Measurements from ENCODE around the gene CLEC1B.
"Not testable (repeated sequence)": the region's sequence is repeated elsewhere in the genome, so short reads cannot be mapped to it uniquely, and the experiment has no call there.

Gene CLEC1B

GRCh38 chr12:9999016-9999415 is at the start of gene CLEC1B:
Gene CLEC1B, minus strand, starts transcription at chr12:9999121. Its CDS starts 21 bp downstream, at chr12:9999100.
- DNase-seq (ENCODE audit: low spot score), result no peak

DNA sequence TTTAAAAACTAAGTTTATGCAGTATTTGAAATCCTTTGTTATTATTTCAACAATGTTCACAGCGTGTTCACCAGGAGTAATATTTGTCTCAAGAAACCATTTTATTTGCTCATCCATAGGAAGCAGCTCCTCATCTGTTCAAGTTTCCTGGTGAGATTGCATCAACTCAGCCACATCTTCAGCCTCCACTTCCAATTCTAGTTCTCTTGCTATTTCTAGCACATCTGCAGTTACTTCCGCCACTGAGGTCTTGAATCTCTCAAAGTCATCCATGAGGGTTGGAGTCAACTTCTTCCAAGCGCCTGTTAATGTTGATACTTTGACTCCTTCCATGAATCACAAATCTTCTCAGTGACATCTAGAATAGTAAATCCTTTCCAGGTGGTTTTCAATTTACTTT is 49.6 kb upstream of the CLEC1B start:
- no peak for DNase-seq (ENCODE audit: low spot score)

GRCh38 chr12:10042167-10042566 is 43.2 kb upstream of the CLEC1B start:
- no peak for DNase-seq (ENCODE audit: low spot score)

GRCh38 chr12:10033783-10034545 is 35.0 kb upstream of the CLEC1B start:
- no peak for DNase-seq (ENCODE audit: low spot score)

- DNase-seq (ENCODE audit: low spot score), result no peak
Observed at GRCh38 chr12:10031771-10032175, 32.9 kb upstream of the CLEC1B start.

DNA sequence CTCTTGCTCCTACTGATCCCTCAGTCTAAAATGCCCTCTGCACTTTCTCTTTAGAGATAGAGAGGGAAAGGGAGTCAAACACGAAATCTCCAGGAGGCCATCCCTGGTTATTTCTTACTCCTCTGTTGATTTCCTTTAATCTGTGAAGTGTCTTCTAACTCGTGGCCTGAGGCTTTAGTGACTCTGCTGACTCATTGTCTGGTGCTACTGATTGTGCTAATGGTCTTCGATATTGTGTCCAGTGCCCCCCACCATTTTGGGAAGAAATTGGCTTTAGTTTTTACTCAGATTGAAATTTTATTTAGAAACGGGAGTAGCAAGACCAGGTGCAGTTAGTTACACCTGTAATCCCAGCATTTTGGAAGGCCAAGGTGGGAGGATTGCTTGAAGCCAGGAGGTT is 32.4 kb upstream of the CLEC1B start:
- DNase-seq (ENCODE audit: low spot score), result no peak

GRCh38 chr12:10030446-10030845 is 31.5 kb upstream of the CLEC1B start, which contains the start of gene CLEC9A:
Gene CLEC9A, plus strand, starts transcription at chr12:10030682. Its CDS starts 22,006 bp downstream, at chr12:10052688.
- DNase-seq (ENCODE audit: low spot score), result no peak

DNA sequence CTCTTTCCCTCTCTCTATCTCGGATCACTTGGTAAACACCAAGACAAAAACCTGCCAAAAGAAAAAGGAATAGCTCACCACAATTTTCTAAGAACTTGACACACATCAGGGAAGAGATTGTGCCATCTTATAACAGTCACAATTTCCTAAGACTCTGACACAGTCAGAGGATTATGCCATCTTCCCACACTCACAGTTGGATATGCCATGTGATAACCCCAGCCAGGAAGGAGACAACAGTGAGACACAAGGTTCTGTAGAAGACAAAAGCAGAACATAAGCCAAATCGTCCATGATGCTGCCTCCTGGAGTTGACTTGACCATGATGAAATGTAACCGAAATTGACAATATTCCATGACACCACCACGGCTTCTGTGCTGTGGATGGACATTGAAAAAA is 28.8 kb upstream of the CLEC1B start:
- no peak for DNase-seq (ENCODE audit: low spot score)

- DNase-seq (ENCODE audit: low spot score), result no peak
Observed at GRCh38 chr12:10027311-10027710, 28.4 kb upstream of the CLEC1B start.

DNA sequence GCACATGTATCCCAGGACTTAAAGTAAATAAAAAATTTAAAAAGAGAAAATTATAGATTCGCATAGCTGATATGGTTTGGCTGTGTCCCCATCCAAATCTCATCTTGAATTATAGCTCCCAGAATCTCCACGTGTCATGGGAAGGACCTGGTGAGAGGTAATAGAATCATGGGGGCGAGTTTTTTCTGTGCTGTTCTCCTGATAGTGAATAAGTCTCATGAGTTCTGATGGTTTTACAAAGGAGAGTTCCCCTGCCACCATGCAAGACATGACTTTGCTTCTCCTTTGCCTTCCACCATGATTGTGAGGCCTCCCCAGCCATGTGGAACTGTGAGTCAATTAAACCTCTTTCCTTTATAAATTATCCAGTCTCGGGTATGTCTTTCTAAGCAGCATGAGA is 27.7 kb upstream of the CLEC1B start:
- not testable (repeated sequence) for DNase-seq (ENCODE audit: low spot score)

DNA sequence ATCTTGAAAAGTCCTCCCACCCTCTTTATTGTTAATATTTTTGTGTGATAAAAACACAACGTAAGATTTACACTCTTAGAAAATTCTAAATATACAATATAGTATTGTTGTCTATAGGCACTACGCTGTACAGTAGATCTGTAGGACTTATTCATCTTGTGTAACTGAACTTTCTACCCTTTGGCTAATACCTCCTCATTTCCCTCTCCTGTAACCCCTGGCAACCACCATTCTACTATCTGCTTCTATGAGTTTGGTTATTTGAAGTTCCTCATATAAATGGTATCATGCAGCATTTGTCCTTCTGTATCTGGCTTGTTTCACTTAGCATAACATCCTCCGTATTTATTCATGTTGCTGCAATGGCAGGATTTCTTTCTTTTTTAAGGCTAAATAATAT is 26.3 kb upstream of the CLEC1B start:
- no peak for DNase-seq (ENCODE audit: low spot score)

GRCh38 chr12:10021342-10021741 is 22.4 kb upstream of the CLEC1B start:
- no peak for DNase-seq (ENCODE audit: low spot score)

GRCh38 chr12:10018386-10018785 is 19.5 kb upstream of the CLEC1B start:
- DNase-seq (ENCODE audit: low spot score), result no peak

GRCh38 chr12:10016881-10017280 is 18.0 kb upstream of the CLEC1B start:
- no peak for DNase-seq (ENCODE audit: low spot score)

- DNase-seq (ENCODE audit: low spot score), result no peak
Observed at GRCh38 chr12:10015450-10015849, 16.5 kb upstream of the CLEC1B start.

DNA sequence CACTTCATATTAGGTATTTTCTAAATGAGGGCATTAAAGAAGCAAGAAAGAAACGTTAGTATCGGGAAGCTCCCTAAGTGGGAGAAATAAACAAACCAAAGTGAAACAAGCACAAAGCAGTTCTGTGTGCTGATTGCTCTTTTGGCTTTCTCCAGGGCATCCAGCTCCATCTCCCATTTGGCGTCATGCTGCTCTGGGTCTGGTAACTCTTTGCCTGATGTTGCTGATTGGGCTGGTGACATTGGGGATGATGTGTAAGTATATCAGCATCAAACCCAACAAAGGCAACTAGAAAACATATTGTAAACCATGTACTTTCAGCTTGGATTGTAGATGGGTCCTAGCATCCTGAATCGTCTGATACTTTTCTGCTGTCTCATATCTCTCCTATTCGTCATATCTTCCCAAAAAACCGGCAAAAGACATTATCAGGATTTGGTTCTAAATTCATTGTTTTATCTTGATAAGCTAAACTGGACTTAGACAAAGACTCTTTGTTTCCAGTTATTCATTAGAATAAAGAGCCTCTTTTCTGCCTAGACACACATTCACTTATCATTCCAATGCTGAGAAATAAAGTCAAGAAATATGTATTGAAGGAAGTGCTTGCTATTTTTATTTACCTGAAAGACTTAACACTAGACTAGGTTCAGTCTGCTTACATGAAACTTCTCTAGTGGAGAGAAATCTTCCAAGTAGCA is 13.9 kb upstream of the CLEC1B start:
- DNase-seq (ENCODE audit: low spot score), result no peak

DNA sequence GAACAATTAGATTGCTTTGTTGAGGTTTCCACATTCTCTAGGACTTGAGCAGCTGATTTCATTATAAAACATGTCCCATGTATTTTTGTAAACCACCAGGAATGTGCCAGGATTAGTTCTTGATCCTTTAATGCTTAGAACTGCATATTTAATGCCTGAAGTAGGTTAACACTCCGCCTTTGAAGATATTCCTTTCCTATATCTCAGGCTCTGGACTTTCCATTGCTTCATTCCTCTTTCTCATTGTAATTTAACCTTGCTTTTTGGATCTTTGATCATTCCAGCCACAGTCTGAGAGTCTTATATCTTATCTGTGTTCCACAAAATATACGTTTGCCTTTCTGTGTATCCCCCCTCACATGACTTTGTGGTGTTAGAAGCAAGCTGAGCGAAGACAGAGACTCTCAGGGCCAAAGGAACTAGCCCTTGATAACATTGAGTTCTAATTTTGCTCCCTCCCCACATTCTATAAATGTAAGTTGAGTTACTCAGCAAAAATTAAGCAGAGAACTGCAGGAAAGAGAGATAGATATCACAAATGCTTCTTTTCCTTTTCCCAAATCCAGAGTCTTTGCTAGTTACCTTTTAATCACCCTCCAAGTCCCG is 2.4 kb upstream of the CLEC1B start:
- DNase-seq (ENCODE audit: low spot score), result no peak

DNA sequence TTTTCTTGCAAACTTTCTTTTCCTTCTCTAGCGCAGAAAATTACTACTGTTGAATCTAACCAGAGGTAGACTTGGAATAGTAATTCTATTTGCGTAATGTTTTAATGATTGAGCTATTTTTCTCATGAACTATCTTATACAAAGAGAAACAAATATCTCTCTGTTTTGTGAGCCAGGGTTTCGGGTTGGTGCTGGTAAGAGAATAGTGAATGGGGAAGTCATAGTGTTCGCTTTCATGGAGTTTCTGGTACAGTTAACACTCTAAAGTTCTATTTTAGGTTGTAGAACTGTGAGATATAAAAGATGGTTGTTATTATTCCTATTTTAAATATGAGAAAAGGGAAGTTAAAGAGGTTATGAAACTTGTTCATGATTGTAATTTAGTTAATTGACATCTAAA is 6.6 kb downstream of the CLEC1B start:
- DNase-seq (ENCODE audit: low spot score), result no peak

- no peak for DNase-seq (ENCODE audit: low spot score)
Observed at GRCh38 chr12:9991876-9992275, 7.0 kb downstream of the CLEC1B start.

DNA sequence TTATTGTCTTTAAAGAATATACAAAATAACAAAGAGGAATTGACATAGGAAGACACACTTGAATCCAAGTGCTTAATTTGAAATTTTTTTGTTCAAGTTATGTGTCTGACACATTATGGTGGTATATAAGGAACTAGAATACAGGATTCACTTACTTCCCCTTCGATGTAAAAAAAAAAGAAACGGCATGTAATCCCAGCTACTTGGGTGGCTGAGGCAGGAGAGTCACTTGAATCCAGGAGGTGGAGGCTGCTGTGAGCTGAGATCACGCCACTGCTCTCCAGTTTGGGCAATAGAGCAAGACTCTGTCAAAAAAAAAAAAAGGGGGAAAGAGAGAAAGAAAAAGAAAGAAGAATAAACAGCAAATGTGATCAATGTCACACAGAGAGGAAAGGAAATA is 18.8 kb downstream of the CLEC1B start:
- no peak for DNase-seq (ENCODE audit: low spot score)

- no peak for DNase-seq (ENCODE audit: low spot score)
Observed at GRCh38 chr12:9977916-9978315, 21.0 kb downstream of the CLEC1B start.

GRCh38 chr12:9976626-9977025 is 22.3 kb downstream of the CLEC1B start:
- DNase-seq (ENCODE audit: low spot score), result not testable (repeated sequence)

DNA sequence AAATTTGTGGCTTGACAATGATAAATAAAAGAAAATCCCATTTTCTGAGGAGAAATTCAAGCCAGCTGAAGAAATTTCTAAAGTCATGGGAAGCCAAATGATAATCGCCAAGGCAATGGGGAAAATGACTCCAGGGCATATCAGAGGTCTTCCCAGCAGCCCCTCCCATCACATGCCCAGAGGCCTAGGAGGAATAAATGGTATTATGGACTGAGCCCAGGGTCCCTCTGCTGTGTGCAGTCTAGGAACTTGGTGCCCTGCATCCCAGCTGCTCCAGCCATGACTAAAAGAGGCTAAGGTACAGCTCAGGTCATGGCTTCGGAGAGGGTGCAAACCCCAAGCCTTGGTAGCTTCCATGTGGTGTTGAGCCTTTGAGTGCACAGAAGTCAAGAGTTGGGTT is 23.3 kb downstream of the CLEC1B start:
- DNase-seq (ENCODE audit: low spot score), result no peak
